Right lobe of liver (tissue), 6 donors: ENCODE measurements around the gene SUSD1. TPM values are rescaled to one million over a fixed set of nuclear protein-coding genes. Genes with fewer than 3 reads are reported as not detected.

ENCODE experiments used
- ATAC-seq, 4 donors: fragments of 200-7000 bp; cut with Tn5 transposase; one replicate each; pipeline ENCODE4 v1.9.1; 2020; ENCODE audit warnings: mild to moderate bottlenecking in 4 of 4, moderate library complexity in 4 of 4
- DNase-seq, 3 donors: peaks; one replicate each; pipeline ENCODE4 v3.0.0-alpha.2; 2020
- H3K27ac ChIP-seq, 3 donors: fragments of 200-600 bp; one replicate each; pipeline ENCODE4 v1.8.0; 2022
- H3K27me3 ChIP-seq, 2 donors: fragments of 200-600 bp; one replicate each; pipeline ENCODE4 v1.8.0; 2022
- H3K36me3 ChIP-seq, 4 donors: fragments of 200-600 bp; sonication (generic) in 1 of 4; one replicate each; pipeline versions ENCODE4 v1.5.1 to v1.8.0; 2017 to 2022; ENCODE audit warnings: control low read depth in 1 of 4
- H3K4me1 ChIP-seq, 4 donors: fragments of 200-600 bp; sonication (generic) in 1 of 4; one replicate each; pipeline versions ENCODE4 v1.5.1 to v1.8.0; 2017 to 2022; ENCODE audit warnings: control low read depth in 1 of 4
- H3K4me3 ChIP-seq, 3 donors: fragments of 200-600 bp; one replicate each; pipeline ENCODE4 v1.8.0; 2022
- H3K9me3 ChIP-seq, 4 donors: fragments of 200-600 bp; sonication (generic) in 1 of 4; one replicate each; pipeline versions ENCODE4 v1.5.1 to v1.8.0; 2017 to 2022; ENCODE audit warnings: control low read depth in 1 of 4
- POLR2A ChIP-seq: fragments of 450-650 bp; IDR thresholded peaks from one replicate; pipeline ENCODE4 v1.6.1; 2017; ENCODE audit warnings: antibody characterized with exemption, mild to moderate bottlenecking
- WGBS: methylation state at CpG from one replicate; pipeline ENCODE4 v1.1.6; 2018; ENCODE audit warnings: low coverage, low lambda C conversion rate; ENCODE audit not compliant: insufficient coverage; ENCODE audit errors: missing lambda C conversion rate; 5-methylcytosine and 5-hydroxymethylcytosine counted together
- intact Hi-C, 2 donors: fragments of 100-400 bp; cut with DNase I; formaldehyde crosslinking; loops; one replicate each; pipeline versions ENCODE4 v1.11.2 to v1.14.1; 2022
- small RNA-seq, 2 experiments: library from RNA; depleted of rRNA; stranded (forward); fragments of <200 nt; gene quantifications; one replicate each; pipeline ENCODE3, GENCODE V24; 2016
- total RNA-seq, 6 experiments: library from RNA; depleted of rRNA in 2 of 6; stranded (reverse); fragments of >200 nt in 2 of 6; fragmentation: NEBNext Ultra II Directional in 3 of 6; extraction: Animal tissue kit (Norgen Biotek cat#: 25700) in 3 of 6; gene quantifications; one replicate each; pipeline versions ENCODE4 v1.1.0 to v1.2.4, GENCODE V29; 2016 to 2023
- TF ChIP-seq, protein P1 (sequence below), 4 donors: fragments of 200-600 bp in 3 of 4; fragments of 450-650 bp in 1 of 4; IDR thresholded peaks; one replicate each; pipeline versions ENCODE4 v1.5.1 to v1.8.0; 2016 to 2022; ENCODE audit warnings: antibody characterized with exemption in 4 of 4, mild to moderate bottlenecking in 2 of 4
- donor health status: DM: no; HTN: yes; CAD: no.
- donor health status: DM: no; HTN: no; CAD: no.
- donor health status: DM: no; HTN: no; CAD: no.
- donor health status: DM: no; HTN: yes; CAD: no.
- donor health status: DM: no; HTN: yes; CAD: no.

The SUSD1 gene
- total RNA-seq, 6 experiments from 2014 or later: 2.7 to 7.2 (median 3.9) TPM

- peak in 1 of 4 donors; percentile 22 for ATAC-seq
- no peak for TF ChIP-seq POLR2A
- TF ChIP-seq, protein P1, sequence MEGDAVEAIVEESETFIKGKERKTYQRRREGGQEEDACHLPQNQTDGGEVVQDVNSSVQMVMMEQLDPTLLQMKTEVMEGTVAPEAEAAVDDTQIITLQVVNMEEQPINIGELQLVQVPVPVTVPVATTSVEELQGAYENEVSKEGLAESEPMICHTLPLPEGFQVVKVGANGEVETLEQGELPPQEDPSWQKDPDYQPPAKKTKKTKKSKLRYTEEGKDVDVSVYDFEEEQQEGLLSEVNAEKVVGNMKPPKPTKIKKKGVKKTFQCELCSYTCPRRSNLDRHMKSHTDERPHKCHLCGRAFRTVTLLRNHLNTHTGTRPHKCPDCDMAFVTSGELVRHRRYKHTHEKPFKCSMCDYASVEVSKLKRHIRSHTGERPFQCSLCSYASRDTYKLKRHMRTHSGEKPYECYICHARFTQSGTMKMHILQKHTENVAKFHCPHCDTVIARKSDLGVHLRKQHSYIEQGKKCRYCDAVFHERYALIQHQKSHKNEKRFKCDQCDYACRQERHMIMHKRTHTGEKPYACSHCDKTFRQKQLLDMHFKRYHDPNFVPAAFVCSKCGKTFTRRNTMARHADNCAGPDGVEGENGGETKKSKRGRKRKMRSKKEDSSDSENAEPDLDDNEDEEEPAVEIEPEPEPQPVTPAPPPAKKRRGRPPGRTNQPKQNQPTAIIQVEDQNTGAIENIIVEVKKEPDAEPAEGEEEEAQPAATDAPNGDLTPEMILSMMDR (IDR thresholded peaks at IDR 0.05): no peak
- Histone ChIP-seq H3K27ac (no peak overlapping the region), H3K9me3 (no peaks in the 10 kb centered on the region), H3K27me3 (no peaks in the 10 kb centered on the region), H3K4me3 (no peak overlapping the region), H3K36me3 (no peaks in the 10 kb centered on the region), H3K4me1 (peaks cover 0 to 7% (median 1%) of the 10 kb centered on the region in 4 donors)
- no peak for DNase-seq
- intact Hi-C loops: no loop called here
- 69% methylated on average over 4 of the region's 10 CpGs for WGBS
These were observed 180.2 kb downstream of the SUSD1 start for GRCh38 chr9:111994831-111995458.

GRCh38 chr9:111993319-111993718 is 181.8 kb downstream of the SUSD1 start:
- no peak overlapping the region for H3K27ac ChIP-seq
- H3K36me3 ChIP-seq: no peaks in the 10 kb centered on the region
- H3K9me3 ChIP-seq: no peaks in the 10 kb centered on the region
- no peak for DNase-seq
- no peak overlapping the region for H3K4me3 ChIP-seq
- intact Hi-C loops: no loop called here
- TF ChIP-seq POLR2A: no peak
- TF ChIP-seq, protein P1 (IDR thresholded peaks at IDR 0.05): no peak
- WGBS: 17% methylated on average over 1 of the region's 1 CpG
- peaks cover 0 to 7% (median 0%) of the 10 kb centered on the region in 4 donors for H3K4me1 ChIP-seq
- H3K27me3 ChIP-seq: no peaks in the 10 kb centered on the region
- no peak for ATAC-seq

DNA sequence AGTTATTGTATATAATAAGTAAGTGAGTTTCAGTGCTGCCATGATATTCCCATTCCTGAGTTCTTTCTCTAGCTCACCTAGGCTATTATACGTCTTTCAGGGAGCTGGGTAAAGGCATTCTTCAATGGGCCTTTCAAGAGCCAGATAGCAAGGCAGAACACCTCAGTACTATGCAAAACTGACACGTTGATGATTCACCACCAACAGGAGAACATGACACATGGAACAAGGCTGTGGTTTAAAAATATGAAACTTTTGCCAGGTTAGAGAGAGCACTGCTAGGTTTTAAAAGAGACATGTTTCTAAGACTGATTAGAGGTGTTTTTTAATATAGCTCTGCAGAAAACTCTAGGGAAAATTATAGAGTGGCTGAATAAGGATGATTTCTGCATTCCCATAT is 182.6 kb downstream of the SUSD1 start:
- Histone ChIP-seq H3K27ac (no peak overlapping the region), H3K9me3 (no peaks in the 10 kb centered on the region), H3K4me1 (peaks cover 0 to 7% (median 0%) of the 10 kb centered on the region in 4 donors), H3K4me3 (no peak overlapping the region), H3K36me3 (no peaks in the 10 kb centered on the region), H3K27me3 (no peaks in the 10 kb centered on the region)
- ATAC-seq (peak in 1 of 4 donors; percentile 83), DNase-seq (no peak)
- TF ChIP-seq, protein P1 (IDR thresholded peaks at IDR 0.05): no peak
- TF ChIP-seq POLR2A: no peak
- 66% methylated on average over 2 of the region's 2 CpGs for WGBS
- intact Hi-C loops: no loop called here

DNA sequence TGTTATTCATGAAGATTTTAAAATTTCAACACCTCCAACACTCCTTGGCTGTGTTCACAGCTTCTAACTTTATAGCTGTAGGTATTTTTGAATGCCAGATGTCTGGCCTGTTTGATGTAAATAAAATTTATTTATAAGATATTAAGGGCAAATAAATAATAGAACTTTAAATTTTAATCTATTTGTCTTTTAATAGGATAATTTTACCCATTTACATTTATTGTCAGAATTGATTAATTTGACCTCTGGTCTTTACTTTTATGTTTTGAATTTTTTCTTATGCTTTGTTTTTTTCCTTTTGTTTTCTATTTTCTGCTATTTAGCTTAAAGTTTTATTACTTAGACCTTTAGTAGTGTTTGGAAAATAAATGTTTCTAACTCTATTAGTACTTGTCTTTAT is 183.9 kb downstream of the SUSD1 start:
- ATAC-seq: no peak

More for the DNA sequence above, 183.9 kb downstream of the SUSD1 start:
- H3K9me3 ChIP-seq: no peaks in the 10 kb centered on the region
- no peaks in the 10 kb centered on the region for H3K36me3 ChIP-seq
- peaks cover 0 to 7% (median 0%) of the 10 kb centered on the region in 4 donors for H3K4me1 ChIP-seq
- TF ChIP-seq, protein P1 (IDR thresholded peaks at IDR 0.05): no peak
- no peak for TF ChIP-seq POLR2A
- no peak overlapping the region for H3K4me3 ChIP-seq
- H3K27me3 ChIP-seq: no peaks in the 10 kb centered on the region
- no peak overlapping the region for H3K27ac ChIP-seq
- no peak for DNase-seq
- intact Hi-C loops: no loop called here

Small RNAs within 50 kb of the gene (small RNA-seq; reads per million reads assigned to genes)
- gene RF00019: 0 reads per million in 2 experiments
- gene RNU6-710P: 0 reads per million in 2 experiments
- gene RNU6-855P: 0 reads per million in 2 experiments

Other genes with a start within 250 kb of the SUSD1 start
- 10 to 100 TPM; 16.3 to 29.9 (median 19.3) TPM for gene PTBP3, start 158.3 kb upstream of the SUSD1 start, total RNA-seq
- 10 to 100 TPM; 65.8 to 96.8 (median 79.8) TPM for gene HSDL2, start 204.8 kb upstream of the SUSD1 start, total RNA-seq